Stimulated activated CD8-positive, alpha-beta memory T cell treated with anti-CD3 and anti-CD28 coated beads, Interleukin-4, amount 100 ng/mL, for 24 hours (primary cell): ENCODE measurements around the gene EFNA5.

Source experiments
- DNase-seq: peaks from one replicate; pipeline ENCODE4 v3.0.0-alpha.2; 2020; ENCODE audit warnings: low read depth

EFNA5 gene

DNA sequence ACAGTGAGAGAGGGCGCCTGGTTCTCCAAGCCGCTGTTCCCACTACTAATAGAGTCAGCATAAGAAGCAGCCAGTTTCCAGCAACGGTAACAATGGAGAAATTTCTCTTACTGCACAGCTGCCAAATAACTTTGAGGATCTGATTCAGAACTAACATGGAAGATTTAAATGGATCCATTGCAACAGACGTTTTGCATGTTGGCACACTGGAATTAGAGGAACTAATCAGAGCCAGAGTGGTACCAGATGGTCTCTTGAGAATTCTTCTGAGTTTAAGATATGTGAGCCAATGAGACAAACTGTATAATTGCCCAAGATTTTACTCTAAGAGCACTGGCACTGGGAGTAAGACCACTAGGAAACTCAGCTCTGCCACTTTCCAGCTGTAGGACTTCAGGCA is 186.5 kb downstream of the EFNA5 start:
- DNase-seq, result no peak

DNA sequence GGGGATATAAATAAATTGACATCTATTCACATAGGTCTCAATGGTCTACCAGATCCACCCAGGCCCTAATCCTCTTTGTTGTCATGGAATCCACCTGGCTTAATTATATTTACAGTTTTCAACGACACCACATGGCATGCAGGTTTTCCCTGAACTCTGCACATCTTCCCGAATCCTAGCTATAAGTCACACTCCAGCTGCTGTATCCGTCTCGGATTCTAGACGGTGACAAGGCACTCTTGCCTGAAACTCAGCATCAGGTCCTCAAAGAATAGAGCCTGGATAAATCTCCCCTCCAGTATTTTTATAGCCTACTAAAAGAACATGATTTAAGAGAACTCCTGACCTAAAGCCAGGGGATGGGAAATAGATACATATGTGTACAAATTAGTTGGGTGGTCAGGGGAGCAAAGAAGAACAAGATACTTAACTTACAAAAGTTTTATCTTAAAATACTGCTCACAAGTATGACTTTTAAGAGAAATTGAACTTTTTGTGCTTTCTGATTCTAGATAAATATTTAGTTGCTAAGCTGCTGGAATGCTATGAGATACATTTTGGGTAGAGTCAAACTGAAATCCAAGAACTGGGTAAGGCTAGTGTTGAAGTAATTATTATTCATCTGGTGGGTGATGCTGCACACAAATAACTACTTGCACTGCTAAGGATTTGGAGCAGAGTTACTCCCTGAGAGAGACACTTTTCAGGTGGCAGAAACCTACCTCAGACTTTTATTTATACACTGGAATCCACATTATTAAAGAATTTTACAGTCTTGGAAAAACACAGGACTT is 187.3 kb downstream of the EFNA5 start:
- DNase-seq, result no peak

DNA sequence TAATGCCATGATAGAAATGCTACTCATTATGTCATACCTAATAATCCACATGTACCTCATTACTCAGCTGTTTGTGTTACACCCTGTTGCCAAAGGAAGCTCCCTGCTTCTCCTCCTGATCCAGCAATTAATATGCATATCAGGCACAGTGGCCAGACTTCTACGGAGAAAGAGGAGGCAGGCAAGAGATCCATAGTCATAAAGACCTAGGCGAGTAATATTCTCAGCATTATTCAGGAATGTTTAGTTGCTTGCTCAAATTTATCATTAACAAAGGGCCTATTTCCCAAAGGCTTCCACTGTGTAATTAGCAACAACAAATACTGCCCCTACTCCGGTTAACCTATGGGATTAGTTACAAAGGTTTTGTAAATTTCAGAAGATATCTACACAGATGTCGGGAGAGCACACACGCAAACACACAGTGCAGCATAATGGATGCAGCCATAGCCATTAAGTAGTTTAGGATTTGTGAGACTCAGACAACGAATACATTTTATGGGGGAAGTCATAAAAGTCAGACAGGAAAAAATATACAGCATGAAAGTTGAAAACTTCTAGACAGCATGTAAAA is 192.6 kb downstream of the EFNA5 start:
- DNase-seq, result no peak

DNA sequence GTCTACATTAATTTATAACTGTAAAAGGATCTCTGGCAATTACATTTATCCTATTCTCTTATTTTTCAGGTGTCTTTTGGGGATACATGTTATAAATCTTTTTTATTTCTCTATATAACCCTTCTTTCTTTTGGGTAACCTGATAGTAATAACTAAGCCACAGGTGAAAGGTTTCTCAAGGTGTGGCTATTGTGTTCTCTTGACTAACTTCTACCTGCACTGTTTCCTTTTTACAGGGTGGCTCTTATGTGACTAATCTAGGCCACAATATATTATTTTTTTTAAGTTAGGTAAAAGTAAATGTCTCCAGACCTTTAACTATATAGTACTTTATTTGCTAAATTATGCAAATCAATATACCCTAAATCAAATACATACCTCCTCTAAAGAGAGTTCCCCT is 193.2 kb downstream of the EFNA5 start:
- DNase-seq, result no peak

DNA sequence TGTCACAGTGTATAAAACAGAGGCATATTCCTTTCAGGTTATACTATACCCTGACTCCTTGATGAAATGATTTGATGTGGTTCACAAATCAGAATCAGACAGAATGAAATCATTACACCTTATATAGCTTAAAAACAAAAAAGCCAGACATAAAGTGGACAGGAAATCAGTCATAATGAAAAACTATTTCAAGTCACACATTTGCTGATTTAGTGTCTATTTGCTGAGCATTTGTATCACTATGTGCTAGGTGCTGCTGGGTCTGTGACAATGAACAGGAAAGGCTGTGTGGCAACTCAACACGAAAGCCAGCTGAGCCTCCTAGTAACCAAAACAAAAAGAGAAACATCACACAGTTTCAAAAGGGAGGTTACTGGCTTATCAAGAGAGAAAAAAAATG is 194.0 kb downstream of the EFNA5 start:
- no peak for DNase-seq

DNA sequence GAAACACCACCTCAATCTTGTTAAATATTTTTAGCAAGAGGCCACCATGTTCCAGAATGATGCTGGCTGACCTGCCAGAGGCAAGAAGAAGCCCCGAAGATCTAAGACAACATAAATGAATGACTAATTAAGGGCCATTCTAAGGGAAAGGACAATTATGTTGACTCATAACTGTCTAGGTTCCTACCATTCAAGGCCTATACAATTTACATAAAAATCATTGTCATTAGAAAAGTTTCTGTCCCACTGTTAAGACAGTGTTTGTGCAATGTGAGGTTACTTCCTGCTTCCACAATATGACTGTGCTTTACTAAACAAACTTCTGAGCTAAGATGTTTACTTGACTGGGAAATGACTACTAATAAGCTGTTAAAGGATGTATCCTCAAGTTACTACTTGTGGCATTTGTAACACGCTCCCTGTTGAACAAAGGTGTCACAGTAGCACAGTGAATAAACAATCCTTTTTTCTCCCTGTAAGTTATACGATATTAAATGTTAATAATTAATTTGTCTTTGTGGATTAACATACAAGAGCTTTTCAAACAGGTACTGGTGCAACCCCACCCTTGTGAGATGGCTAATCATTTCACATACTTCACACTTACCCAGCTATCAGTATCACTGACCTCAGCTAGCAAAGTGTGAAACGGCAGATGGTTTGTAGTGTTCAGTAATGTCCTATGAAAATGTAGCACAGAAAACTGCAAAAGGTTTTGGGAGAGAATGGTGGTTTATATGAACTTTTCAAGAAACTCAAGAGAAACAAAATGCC is 195.8 kb downstream of the EFNA5 start:
- DNase-seq, result no peak

DNA sequence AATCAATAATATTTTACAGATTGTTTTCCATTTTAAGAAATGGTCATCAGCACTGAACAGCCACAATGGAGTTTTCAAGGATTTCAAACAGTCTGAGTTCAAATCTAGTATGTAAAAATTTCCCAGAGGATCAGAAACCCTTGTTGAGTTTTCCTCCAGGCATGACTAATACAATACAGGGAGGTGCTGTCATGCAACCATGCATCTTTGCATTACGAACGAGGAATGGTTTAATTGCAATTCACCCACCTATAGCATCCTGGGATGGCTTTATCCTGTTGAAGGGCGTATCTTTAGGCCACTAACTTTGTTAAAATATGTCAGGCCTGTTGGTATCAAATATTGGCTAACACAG is 196.4 kb downstream of the EFNA5 start:
- no peak for DNase-seq

DNA sequence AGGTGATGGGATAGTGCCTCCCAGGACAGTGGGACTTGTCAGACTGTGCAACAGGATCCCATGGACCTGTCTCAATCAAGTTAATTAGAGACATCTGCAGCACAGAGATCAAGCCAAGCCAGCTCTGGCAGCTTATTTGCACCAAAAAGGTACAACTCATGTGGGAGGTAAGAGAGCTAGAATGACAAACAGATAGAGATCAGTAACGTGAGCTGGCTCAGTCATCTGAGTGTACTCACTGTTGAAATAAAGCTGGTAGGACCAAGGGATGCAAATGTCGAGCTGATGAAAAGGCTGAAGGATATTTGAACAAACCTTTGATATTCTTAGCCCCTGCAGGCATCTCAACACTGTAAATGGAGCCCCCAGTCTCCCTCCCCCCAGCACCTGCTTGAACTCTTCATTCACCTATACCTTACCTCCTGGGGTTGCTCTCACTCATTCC is 198.1 kb downstream of the EFNA5 start:
- no peak for DNase-seq

DNA sequence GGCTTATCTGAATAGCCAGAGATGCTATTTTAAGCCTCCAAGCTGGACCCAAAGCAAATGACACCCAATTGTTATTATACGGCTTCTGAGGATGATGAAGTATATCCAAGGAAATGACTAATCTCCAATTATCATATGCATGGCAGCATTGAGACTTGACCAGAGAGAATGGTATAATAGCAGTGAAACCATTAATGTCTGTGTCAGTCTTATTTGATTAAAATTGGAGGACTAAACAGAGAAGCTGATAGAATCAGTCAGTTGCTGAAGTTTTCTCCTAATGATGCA is 200.5 kb downstream of the EFNA5 start:
- no peak for DNase-seq

DNA sequence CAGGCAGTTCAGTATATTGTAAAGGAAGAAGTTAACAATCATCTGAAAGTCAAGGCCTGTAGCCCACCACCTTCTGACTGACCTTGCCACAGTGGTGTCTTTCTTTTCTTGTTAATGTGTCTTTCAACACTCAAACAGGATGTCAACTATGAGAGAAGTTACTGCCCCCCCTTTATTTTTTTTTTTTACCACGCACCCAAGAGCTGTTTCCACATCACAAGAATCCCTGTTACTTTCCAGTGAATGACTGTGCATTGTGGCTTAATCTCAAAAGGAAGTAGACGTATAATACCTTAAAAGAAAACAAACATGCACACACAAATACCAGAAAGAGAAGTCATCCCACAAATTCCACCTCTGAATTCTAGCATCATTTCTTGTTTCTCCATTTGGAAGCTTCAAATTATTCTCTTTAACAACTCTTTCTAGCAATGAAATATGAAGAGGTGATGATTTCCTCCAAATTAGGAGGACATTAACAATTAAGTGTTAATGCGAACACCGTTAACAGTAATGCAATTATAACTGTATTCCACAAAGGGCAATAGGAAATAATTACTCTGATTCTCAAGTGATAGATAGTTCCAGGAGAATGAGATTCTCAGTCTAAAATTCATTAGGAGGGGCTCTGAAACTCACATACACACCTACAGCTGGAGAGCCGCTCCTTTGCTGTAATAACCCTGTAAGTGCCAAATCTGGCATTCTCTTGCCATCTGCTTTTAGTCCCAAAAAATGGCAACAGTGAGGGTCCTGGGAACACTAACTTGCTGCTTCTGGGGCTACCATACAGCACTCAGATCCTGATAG is 201.0 kb downstream of the EFNA5 start:
- DNase-seq, result no peak

DNA sequence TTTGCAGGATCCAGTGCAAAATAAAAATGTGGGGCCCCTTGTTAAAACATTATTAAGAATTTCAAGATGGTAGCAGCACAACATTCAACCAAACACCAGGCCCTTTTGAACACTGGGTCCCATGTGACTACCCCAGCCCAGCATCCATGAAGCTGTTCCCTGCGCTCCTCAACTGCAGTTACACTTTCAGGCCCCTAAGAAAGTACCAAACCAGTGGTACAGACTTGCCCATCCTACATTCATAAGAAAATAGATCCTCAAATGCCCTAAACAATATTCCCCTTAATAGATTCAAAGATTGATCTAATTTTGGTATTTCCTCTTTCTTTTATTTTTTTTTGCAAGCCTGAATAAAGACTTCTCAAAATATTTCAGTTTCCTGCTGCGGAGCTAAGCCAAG is 201.7 kb downstream of the EFNA5 start:
- no peak for DNase-seq

DNA sequence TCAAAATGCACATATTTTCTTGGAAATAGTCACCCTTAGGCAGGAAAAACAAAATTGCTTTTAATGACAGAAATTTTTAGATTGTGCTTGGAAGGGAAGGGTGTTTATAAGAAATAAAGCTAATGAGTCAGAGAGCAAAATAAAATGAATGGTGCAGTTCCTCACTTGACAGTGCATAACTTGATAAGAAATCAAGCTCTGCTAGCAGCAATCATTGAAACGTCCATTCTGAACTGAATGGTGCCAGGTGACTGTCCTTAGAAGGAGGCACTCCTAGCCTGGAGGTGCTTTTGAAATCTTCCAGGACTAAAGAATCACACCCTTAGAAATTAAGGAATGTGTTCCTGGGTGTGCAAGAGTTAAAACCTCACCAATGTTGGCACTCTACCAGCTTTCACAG is 202.5 kb downstream of the EFNA5 start:
- no peak for DNase-seq

DNA sequence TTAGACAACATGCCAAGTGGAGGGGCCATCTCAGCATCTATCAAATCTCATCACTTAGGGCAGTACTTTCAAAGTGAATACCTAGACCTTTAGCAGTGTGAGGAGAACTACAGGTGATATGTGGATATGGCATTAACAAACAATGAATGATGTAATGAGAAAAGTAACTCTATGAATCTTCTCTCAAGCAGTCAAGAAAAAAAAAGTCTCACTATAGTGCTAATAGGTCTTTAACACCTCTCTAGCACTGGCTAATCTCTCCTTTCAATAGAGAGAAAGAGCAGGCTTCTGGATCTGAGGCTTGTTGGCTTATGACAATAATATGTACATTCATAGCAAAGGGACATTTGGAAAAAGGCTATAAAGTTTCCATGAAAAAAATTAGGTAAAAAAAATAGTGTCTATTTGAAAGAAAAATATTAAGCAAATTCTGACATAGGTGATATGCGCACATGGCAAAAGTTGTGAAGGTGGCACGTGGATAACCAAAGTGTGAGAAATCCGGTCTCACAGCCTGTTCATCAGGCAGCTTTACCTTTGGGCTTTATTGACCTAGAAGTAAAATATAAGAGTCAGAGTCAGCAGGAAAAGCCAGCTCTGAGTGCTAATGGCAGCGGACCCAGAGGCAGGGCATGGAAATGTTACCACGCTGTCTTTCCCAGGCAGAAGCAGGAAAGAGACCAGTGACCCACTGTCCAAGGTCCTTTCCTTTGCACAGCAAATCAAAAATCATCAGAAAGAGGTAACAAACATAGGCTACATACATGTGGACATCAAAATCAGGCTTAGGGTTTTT is 203.4 kb downstream of the EFNA5 start:
- DNase-seq, result no peak

DNA sequence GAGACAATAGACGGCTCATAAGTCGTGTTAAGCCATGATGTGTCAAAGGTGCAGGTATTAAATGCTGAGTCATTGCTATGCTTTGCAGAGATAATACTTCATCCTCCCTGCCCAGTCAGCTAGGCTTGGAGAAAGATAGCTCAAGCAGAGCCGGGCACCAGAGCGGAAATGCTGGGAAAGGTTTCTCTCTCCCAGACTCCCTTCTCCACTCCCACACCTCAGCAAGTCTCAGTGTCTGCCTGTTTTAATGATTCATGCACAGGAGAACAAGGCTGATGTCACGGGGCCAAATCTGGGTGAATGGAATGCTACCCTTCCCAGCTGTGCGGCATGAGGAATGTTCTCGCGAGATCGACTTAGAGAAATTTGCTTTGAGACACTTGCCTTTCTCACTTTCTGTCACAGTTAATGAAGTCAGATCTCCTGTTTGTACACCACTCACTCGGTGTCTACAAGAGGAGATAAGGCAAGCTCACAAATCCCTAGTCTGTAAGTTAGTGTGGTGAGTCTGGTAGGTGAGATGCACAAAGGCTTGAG is 204.4 kb downstream of the EFNA5 start:
- no peak for DNase-seq

DNA sequence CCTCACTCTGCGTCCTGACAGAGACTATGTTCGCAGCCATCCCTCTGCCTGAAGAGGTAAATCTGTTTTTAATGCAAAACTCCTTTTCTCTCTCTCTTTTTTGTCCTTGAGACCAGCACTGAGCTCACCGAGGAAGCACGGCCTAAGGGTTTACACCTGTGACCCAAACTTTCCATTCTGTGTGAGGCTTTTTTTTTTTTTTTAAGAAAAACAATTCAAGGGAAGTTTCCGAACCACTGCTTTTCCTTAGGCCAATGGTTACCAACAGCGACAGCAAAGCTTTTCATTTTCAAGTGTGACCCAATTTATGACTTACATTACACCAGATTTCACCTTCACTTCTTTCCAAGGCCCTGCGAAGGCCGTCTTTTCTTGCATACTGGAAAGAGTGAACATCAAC is 205.9 kb downstream of the EFNA5 start:
- no peak for DNase-seq

DNA sequence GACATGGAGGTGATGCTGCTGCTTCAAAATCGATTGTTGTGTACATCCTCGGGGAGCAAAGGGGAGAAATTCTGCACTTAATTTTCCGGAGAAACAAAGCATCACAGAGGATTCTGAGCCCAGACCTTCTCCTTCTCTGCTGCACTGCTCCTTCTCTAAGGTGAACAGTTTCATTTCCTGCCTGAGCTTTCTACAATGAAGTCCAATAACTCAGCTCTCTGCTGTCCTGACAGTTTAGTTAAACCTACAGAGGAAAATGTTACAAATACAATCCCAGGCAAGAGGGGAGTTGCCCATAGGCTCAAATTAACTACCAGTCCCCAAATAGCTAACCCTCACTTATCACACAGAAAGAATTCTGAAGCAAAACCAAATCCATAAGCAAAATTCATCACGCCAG is 206.3 kb downstream of the EFNA5 start:
- DNase-seq, result no peak

DNA sequence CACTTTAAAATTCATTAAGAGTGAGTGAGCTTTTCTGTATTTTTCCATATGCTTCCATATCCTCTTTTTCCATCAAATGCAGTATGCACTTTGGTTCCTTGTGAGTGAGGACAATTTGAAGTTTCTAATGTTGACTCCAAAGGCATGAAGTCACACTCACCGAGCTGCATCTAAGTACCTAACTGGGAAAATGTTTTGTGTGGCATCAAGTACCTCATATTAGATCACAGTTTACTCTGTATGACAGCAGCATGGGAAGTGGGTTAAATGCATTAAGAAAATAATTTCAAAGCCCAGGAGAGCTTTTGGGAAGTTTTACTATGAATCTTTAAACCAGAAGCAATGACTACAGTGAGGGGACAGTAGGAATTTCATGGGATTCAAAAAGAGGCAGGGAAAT is 207.0 kb downstream of the EFNA5 start:
- no peak for DNase-seq

DNA sequence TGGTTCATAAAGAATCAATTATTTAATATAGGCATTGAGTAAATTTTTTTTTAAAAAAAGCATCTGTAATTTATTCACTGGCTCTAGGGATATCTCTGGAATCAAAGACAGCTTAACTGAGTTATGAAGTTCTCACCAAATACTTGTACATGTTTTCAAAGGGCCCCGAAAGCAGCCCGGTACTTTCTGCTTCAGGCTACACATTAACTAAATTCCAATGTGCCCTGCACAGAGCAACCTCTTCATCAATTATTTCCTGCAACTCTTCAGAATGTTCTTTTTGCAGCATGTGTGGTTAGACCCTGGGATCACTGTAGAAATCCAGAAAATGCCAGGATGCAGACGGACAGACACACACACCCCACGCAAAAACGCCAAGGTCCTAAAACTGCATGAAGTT is 209.0 kb downstream of the EFNA5 start:
- DNase-seq, result no peak

DNA sequence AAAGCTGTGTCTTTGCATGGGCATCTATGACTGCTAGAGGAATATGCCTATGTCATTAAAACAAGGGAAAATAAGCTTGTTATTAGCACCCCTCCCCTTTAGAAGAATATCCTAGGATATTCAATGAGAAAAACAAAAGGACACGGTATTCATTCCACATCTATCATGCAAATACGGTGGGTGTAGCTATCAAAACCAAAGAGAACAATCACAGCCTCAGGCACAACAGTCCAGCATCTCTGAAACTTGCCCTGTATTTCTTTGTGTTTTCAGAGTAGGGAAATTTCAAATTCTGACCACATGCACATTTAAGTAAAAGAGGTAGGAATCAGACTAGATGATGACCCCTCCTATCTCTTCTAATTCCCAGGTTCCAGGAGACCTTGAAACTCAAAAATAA is 209.9 kb downstream of the EFNA5 start:
- no peak for DNase-seq

DNA sequence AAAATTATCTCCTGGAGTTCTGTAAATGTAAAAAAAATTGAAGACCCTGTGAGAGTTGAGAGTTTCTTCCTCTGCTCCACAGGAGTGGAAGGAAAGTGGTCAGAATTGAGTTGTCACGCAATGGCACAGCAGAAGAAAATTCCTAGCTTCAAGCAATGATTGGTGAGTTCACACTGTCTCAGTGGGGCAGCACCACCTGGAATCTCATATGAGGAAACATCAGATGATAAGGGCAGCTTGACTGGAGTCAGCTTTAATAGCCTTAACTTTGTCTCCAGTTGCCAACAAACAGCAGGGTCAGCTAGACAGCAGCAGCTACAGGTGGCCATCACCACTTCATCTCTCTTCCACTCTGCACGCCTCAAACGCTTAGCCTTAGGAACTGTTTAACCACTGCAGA is 211.1 kb downstream of the EFNA5 start:
- no peak for DNase-seq

DNA sequence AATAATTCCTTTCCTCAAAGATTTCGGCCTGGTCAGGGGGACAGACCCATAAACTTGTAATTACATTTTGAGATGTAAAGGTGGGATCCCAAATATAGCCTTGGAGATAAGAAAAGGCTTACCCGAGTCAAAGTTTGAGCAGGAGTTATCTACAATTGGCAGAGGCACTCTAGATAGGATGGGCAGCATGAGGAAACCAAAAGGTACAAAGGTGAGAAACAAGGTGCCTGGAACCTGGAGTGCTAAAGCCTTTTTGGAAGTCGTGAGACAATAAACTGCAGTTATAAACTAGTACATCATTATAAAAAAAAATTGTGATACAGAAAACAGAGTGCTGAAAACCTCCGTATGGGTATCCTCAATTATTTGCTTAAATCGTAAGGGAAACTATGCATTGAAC is 212.4 kb downstream of the EFNA5 start:
- no peak for DNase-seq

DNA sequence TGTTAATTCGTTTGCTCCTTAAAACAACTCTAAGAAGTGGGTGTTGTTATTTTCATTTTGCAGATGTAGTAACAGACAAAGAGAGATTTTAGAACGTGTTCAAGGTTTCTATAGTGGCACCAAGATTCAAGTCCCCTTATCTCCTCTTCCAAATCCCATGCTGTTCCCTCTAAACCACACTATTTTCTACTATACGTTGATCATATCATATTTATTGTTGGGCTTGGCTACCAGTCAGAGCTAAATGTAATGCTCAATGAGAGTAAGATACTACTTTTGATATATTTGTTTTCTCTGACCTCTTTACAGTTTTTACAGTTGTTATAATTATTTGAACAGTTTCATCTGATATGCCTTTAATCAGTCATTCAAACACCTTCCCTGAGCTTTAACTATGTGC is 212.9 kb downstream of the EFNA5 start:
- DNase-seq, result no peak
